Fibroblast of villous mesenchyme (primary cell): ENCODE measurements around the gene TEX35. TPM values are rescaled to one million over a fixed set of nuclear protein-coding genes. Genes with fewer than 3 reads are reported as not detected.
A peak's percentile ranks its signal among the peaks of the same experiment; 100 is the strongest.

Experiments
- DNase-seq: peaks from one replicate; pipeline ENCODE4 v3.0.0-alpha.2; 2010; ENCODE audit warnings: low read depth
- H3K4me3 ChIP-seq: 2 replicates; pipeline ENCODE4 v1.5.1; 2011; ENCODE audit warnings: low read depth, mild to moderate bottlenecking, low read length
- total RNA-seq: library from RNA; depleted of rRNA; stranded (reverse); fragments of >200 nt; gene quantifications from 2 replicates; pipeline ENCODE4 v1.2.3, GENCODE V29; 2012
- TF ChIP-seq, protein P1 (sequence below): IDR thresholded peaks from 2 replicates; pipeline ENCODE4 v1.5.1; 2012; ENCODE audit warnings: low read depth, mild to moderate bottlenecking, low read length; ENCODE audit not compliant: insufficient read depth

TEX35 gene
- total RNA-seq, 1 donor, result under 0.01 TPM

DNA sequence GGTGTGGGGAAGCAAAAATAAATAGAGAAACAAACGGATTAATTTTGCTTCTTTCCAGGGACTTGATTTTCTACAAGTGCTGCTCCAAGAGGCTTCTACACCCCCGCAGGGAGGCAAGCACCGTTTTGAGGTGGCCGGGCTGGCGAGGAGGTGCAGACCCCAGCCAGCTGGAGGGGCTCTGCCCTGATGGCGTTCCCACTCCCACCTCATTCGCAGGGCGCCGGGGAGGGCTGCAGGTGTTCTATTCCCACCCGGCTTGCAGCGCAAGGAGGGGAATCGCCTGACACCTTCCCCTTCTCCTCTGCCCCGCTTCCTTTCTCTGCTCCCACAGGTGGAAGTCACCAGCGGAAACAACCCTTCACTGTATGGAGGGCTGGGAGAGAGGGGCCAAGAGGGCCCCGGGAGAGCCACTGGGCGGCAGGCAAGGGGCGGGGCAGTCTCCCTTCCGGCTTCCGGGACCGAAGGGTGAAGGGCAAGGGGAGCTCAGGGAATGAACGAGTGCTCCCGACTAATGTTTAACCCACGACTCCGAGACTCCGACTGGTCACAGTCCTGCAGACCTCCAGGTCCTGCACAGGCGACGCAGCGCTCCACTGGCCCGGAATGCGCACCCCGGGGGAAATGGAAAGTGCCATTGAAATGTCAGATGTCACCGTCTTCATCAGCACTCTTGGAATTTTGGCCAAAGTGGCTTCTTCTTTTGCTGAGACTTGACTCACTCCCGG, 29.1 kb downstream of the TEX35 start:
- peak overlapping the region; percentile 67 for H3K4me3 ChIP-seq
- TF ChIP-seq, protein P1, sequence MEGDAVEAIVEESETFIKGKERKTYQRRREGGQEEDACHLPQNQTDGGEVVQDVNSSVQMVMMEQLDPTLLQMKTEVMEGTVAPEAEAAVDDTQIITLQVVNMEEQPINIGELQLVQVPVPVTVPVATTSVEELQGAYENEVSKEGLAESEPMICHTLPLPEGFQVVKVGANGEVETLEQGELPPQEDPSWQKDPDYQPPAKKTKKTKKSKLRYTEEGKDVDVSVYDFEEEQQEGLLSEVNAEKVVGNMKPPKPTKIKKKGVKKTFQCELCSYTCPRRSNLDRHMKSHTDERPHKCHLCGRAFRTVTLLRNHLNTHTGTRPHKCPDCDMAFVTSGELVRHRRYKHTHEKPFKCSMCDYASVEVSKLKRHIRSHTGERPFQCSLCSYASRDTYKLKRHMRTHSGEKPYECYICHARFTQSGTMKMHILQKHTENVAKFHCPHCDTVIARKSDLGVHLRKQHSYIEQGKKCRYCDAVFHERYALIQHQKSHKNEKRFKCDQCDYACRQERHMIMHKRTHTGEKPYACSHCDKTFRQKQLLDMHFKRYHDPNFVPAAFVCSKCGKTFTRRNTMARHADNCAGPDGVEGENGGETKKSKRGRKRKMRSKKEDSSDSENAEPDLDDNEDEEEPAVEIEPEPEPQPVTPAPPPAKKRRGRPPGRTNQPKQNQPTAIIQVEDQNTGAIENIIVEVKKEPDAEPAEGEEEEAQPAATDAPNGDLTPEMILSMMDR, result no peak
- DNase-seq, result peak; percentile 10

DNA sequence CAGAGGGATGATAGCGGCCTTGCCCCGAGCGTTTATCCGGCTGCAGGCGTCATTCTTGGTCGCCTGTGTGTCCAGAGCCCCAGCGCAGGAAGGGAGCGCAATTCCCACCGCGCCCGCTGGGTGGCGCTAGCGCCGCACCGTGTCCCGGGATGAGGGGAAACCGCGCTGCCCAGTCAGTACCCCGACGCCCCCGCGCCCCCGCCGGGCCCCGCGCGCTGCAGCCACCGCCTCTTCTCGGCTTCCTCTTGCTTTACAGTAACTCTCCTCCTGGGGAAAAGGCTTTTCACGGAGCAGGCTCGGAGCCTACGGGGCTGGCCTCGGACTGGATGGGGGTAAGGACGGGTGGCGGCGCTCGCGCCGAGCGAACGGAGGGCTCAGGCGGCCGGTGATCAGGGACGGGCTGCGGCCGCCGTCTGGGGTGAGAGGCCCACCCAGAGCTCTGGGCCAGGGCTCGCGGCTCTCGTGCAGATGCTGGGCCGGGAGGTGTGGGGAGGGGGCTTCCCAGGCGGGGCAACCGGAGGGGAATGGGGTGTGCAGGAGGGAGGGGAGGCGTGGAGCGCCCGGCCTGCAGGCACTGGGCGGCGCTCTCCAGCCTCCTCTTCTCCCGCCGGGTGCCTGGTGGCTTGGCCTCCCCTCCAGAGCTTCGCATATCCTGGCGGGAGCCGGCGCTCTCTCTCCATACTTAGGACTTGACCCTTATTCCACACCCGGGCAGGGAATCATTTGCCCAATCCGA, 29.8 kb downstream of the TEX35 start:
- H3K4me3 ChIP-seq, result peak overlapping the region; percentile 67
- peak; percentile 86 for DNase-seq
- TF ChIP-seq, protein P1, result peak; percentile 84

DNA sequence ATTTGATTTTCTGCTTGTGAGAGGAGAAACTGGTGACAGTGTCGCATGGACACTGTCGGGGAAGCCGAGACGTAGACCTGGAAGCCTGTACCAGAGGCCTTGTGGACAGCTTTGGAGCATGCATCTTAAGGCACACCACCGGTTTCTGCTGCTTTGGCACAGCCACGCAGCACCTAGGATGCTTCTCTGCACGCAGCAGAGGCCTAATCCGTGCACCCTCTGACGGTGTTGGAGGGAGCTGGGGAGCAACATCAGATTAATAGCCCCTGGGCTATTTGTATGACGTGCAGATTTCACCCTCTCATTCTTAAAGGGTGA, 30.3 kb downstream of the TEX35 start:
- no peak for DNase-seq
- TF ChIP-seq, protein P1, result no peak

DNA sequence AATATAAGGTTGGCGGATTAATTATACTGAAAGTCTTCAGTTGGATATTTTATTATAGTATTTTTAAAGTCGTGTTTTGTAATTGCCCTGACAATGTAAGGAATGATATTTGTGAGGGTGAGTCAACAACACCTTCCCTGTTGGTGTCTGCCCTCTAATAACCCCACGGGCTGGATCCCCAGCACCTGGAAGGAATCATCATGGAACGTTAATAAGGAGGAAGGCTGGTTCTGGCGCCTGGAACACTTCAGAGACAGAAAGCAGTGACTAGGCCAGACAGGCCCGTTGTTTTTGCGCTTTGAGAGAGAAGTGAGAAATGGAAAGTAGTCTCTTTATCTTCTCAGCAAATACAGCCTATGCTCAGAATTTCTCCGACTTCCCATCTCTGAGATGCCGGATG, 31.6 kb downstream of the TEX35 start:
- no peak overlapping the region for H3K4me3 ChIP-seq
- peak; percentile 21 for DNase-seq
- TF ChIP-seq, protein P1, result no peak

More for the DNA sequence above, 30.3 kb downstream of the TEX35 start:
- peak overlapping the region; percentile 67 for H3K4me3 ChIP-seq

DNA sequence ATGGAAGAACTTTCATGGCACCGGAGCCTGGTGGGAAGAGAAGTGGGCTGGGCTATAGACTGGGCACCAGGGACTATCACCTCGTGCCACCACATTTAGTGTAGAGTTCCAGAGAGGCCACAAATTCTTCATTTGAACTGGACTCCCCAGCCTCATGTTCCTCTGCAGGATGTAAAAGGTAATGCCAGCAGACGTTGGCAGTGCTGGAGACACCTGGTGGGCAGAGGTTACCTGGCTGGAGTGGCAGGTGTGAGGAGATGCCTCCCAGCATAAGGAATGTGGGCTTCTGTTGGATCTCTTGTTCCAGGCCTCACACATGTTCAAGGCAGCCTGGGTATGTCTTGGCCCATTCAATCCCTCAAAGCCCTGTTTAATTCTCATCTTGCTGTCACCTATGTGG, 35.2 kb downstream of the TEX35 start:
- no peak for DNase-seq
- H3K4me3 ChIP-seq, result no peak overlapping the region
- TF ChIP-seq, protein P1, result no peak

DNA sequence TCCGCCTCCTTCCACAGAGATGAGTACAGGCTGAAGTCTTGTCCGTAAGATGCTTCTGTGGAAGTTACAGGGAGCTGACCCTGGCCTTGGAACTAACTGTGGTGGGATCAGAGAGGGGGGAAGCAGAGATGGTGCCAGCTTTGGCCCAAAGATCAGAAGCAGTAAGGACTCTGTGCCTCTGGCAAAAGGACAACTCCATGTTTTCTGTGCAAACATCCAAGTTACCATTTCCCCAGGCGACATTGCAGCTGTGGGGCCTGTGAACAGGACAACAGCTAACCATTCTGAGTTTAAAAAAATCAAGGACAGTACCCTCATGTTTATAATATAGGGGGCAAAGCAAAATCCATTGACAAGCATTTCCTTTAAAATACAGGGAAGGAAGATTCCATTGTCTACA, 38.4 kb downstream of the TEX35 start:
- H3K4me3 ChIP-seq, result no peak overlapping the region
- DNase-seq, result no peak
- TF ChIP-seq, protein P1, result no peak
